ACHN (cell line): ENCODE data around the gene BMPR1B.
"Not testable (repeated sequence)": the region's sequence is repeated elsewhere in the genome, so short reads cannot be mapped to it uniquely, and the experiment has no call there.

Experiments used
- DNase-seq: peaks from one replicate; pipeline ENCODE4 v3.0.0-alpha.2; 2015
- in situ Hi-C: cut with HindIII; loops from 2 replicates; pipeline ENCODE4 v1.10.0; 2017; ENCODE audit warnings: low sequenced_read_pairs, low pct_ligation_motif_present, low pct_unique_long_range_greater_than_20kb

Gene BMPR1B

GRCh38 chr4:95129031-95129430 is 371.3 kb downstream of the BMPR1B start:
- DNase-seq: no peak
- in situ Hi-C loops: no loop called here

GRCh38 chr4:95129821-95130311 is 372.1 kb downstream of the BMPR1B start:
- in situ Hi-C loops: no loop called here
- DNase-seq: peak; percentile 89

GRCh38 chr4:95134016-95134415 is 376.3 kb downstream of the BMPR1B start:
- in situ Hi-C loops, DNase-seq: not testable (repeated sequence)

GRCh38 chr4:95139424-95139823 is 381.7 kb downstream of the BMPR1B start:
- DNase-seq, in situ Hi-C loops: not testable (repeated sequence)

- in situ Hi-C loops: no loop called here
- DNase-seq: no peak
Observed at GRCh38 chr4:95141361-95141760, 383.6 kb downstream of the BMPR1B start.

- DNase-seq: no peak
- in situ Hi-C loops: no loop called here
Observed at GRCh38 chr4:95142932-95143331, 385.2 kb downstream of the BMPR1B start.

- DNase-seq: no peak
- in situ Hi-C loops: no loop called here
Observed at GRCh38 chr4:95151255-95151654, 393.5 kb downstream of the BMPR1B start.

- in situ Hi-C loops: no loop called here
- DNase-seq: no peak
Observed at GRCh38 chr4:95153182-95153581, 395.4 kb downstream of the BMPR1B start.

- in situ Hi-C loops: no loop called here
- DNase-seq: peak; percentile 28
Observed at GRCh38 chr4:95155759-95156451, 398.1 kb downstream of the BMPR1B start.

- in situ Hi-C loops: no loop called here
- no peak for DNase-seq
Observed at GRCh38 chr4:95156452-95156765, 398.7 kb downstream of the BMPR1B start.

GRCh38 chr4:95157596-95157995 is 399.8 kb downstream of the BMPR1B start:
- in situ Hi-C loops: no loop called here
- no peak for DNase-seq

- in situ Hi-C loops: no loop called here
- DNase-seq: no peak
Observed at GRCh38 chr4:95158045-95158444, 400.3 kb downstream of the BMPR1B start.

GRCh38 chr4:95158626-95159025 is 400.9 kb downstream of the BMPR1B start:
- no peak for DNase-seq
- in situ Hi-C loops: no loop called here

GRCh38 chr4:95159384-95159783 is 401.6 kb downstream of the BMPR1B start:
- in situ Hi-C loops: no loop called here
- no peak for DNase-seq

- in situ Hi-C loops: no loop called here
- no peak for DNase-seq
Observed at GRCh38 chr4:95161781-95162469, 404.2 kb downstream of the BMPR1B start.

- DNase-seq: no peak
- in situ Hi-C loops: no loop called here
Observed at GRCh38 chr4:95162867-95163266, 405.1 kb downstream of the BMPR1B start.

GRCh38 chr4:95165926-95166524 is 408.3 kb downstream of the BMPR1B start:
- peak; percentile 50 for DNase-seq
- in situ Hi-C loops: no loop called here

GRCh38 chr4:95167805-95168204 is 410.1 kb downstream of the BMPR1B start:
- in situ Hi-C loops: no loop called here
- no peak for DNase-seq

GRCh38 chr4:95170176-95170575 is 412.4 kb downstream of the BMPR1B start:
- in situ Hi-C loops: no loop called here
- DNase-seq: no peak

- DNase-seq, in situ Hi-C loops: not testable (repeated sequence)
Observed at GRCh38 chr4:95171377-95171776, 413.6 kb downstream of the BMPR1B start.
